ENCODE data around the gene CAMK1D.

CAMK1D gene

DNA sequence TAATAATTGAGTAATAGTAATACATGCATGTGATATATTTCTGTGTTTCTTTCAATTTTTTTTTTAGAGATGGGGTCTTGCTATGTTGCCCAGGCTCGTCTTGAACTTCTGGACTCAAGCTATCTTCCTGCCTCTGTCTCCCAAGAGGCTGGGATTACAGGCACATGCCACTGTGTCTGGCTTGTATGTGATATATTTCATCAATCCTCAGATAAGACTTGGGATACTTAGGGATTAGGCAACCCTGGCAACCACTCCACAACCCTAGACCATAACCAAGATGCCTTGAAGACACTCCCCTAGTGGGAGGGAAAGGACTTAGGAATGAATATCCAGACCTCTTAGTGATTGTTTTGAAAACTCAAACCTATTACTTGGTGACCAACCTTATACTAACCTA lies 497.4 kb downstream of the CAMK1D start:
- TF ChIP-seq, protein P1, sequence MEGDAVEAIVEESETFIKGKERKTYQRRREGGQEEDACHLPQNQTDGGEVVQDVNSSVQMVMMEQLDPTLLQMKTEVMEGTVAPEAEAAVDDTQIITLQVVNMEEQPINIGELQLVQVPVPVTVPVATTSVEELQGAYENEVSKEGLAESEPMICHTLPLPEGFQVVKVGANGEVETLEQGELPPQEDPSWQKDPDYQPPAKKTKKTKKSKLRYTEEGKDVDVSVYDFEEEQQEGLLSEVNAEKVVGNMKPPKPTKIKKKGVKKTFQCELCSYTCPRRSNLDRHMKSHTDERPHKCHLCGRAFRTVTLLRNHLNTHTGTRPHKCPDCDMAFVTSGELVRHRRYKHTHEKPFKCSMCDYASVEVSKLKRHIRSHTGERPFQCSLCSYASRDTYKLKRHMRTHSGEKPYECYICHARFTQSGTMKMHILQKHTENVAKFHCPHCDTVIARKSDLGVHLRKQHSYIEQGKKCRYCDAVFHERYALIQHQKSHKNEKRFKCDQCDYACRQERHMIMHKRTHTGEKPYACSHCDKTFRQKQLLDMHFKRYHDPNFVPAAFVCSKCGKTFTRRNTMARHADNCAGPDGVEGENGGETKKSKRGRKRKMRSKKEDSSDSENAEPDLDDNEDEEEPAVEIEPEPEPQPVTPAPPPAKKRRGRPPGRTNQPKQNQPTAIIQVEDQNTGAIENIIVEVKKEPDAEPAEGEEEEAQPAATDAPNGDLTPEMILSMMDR (IDR thresholded peaks at IDR 0.05; ENCODE audit: low read depth, low read length), result no peak
- H3K4me3 ChIP-seq (replicated peaks in 1 of 2; ENCODE audit: low read depth in 2 of 2, low read length in 2 of 2), result no peak overlapping the region
- DNase-seq (ENCODE audit: low read depth in 2 of 2), result peak; percentile 7 to 86

DNA sequence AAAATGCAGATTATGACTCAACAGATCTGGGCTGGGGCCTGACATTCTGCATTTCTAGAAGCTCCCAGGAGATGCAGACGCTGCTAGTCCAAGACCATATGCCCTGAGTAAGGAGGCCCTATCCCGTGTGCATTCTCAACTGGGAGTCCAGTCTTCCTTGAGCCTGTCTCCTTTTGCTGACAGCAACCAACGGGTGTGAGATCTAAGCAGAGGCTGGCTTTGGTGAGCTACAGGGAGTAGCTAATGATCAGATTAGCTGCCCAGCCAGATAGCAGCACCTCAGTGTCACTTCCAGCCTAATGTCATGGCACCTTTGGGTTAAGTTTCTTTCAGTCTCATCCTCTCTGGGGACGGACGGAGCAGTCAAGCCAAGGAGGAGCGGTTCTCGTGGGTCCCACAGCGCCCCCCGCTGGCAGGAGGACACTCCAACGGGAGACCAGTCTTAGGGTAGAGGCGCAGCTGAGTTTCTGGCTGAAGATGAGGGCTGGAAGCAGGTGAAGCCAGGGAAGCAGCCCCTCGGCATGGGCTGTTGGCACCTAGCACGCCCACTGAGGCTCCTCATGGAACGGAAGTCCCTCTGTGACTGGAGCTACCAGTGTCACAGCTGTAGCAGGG lies 498.1 kb downstream of the CAMK1D start:
- no peak for DNase-seq (ENCODE audit: low read depth in 2 of 2)
- TF ChIP-seq, protein P1 (IDR thresholded peaks at IDR 0.05; ENCODE audit: low read depth, low read length), result no peak

GRCh38 chr10:12848439-12849173 lies 499.3 kb downstream of the CAMK1D start:
- no peak overlapping the region for H3K4me3 ChIP-seq (replicated peaks in 1 of 2; ENCODE audit: low read depth in 2 of 2, low read length in 2 of 2)
- DNase-seq (ENCODE audit: low read depth in 2 of 2), result no peak
- TF ChIP-seq, protein P1 (IDR thresholded peaks at IDR 0.05; ENCODE audit: low read depth, low read length), result no peak

More for the DNA sequence above, 498.1 kb downstream of the CAMK1D start:
- H3K4me3 ChIP-seq (replicated peaks in 1 of 2; ENCODE audit: low read depth in 2 of 2, low read length in 2 of 2), result no peak overlapping the region

GRCh38 chr10:12849319-12850181 lies 500.2 kb downstream of the CAMK1D start:
- TF ChIP-seq, protein P1 (IDR thresholded peaks at IDR 0.05; ENCODE audit: low read depth, low read length), result no peak
- DNase-seq (ENCODE audit: low read depth in 2 of 2), result peak in 1 of 2 donors; percentile 49
- H3K4me3 ChIP-seq (replicated peaks in 1 of 2; ENCODE audit: low read depth in 2 of 2, low read length in 2 of 2), result no peak overlapping the region

- no peak for DNase-seq (ENCODE audit: low read depth in 2 of 2)
- TF ChIP-seq, protein P1 (IDR thresholded peaks at IDR 0.05; ENCODE audit: low read depth, low read length), result no peak
- H3K4me3 ChIP-seq (replicated peaks in 1 of 2; ENCODE audit: low read depth in 2 of 2, low read length in 2 of 2), result no peak overlapping the region
Measured at GRCh38 chr10:12852687-12853086, 503.3 kb downstream of the CAMK1D start.

GRCh38 chr10:12854988-12855387 lies 505.6 kb downstream of the CAMK1D start:
- DNase-seq (ENCODE audit: low read depth in 2 of 2), result no peak
- no peak overlapping the region for H3K4me3 ChIP-seq (replicated peaks in 1 of 2; ENCODE audit: low read depth in 2 of 2, low read length in 2 of 2)
- TF ChIP-seq, protein P1 (IDR thresholded peaks at IDR 0.05; ENCODE audit: low read depth, low read length), result no peak
